Trophoblast cell (in vitro differentiated cells and primary cell): Measurements from ENCODE around the gene ATXN7L3B.
"Not testable (repeated sequence)": the region's sequence is repeated elsewhere in the genome, so short reads cannot be mapped to it uniquely, and the experiment has no call there.

ENCODE experiments used
- DNase-seq, 2 donors: peaks; one replicate each; pipeline ENCODE4 v3.0.0-alpha.2; 2016
- H2AFZ ChIP-seq: 2 replicates; pipeline ENCODE4 v1.6.1; 2013; ENCODE audit warnings: low read length, moderate library complexity, mild to moderate bottlenecking; ENCODE audit not compliant: insufficient read depth, poor library complexity
- H2AK5ac ChIP-seq: 2 replicates; pipeline ENCODE4 v1.6.1; 2013; ENCODE audit warnings: mild to moderate bottlenecking, low read length
- H2BK120ac ChIP-seq: 2 replicates; pipeline ENCODE4 v1.6.1; 2013; ENCODE audit warnings: low read length, mild to moderate bottlenecking, moderate library complexity; ENCODE audit not compliant: insufficient read depth, poor library complexity
- H2BK12ac ChIP-seq: 2 replicates; pipeline ENCODE4 v1.6.1; 2013; ENCODE audit warnings: mild to moderate bottlenecking, low read length, moderate library complexity
- H2BK5ac ChIP-seq: 2 replicates; pipeline ENCODE4 v1.6.1; 2013; ENCODE audit warnings: low read length, low read depth, moderate library complexity, mild to moderate bottlenecking; ENCODE audit not compliant: poor library complexity
- H3K14ac ChIP-seq: 2 replicates; pipeline ENCODE4 v1.6.1; 2013; ENCODE audit warnings: mild to moderate bottlenecking, low read length
- H3K18ac ChIP-seq: 2 replicates; pipeline ENCODE4 v1.6.1; 2013; ENCODE audit warnings: mild to moderate bottlenecking, low read length
- H3K23ac ChIP-seq: 2 replicates; pipeline ENCODE4 v1.6.1; 2013; ENCODE audit warnings: low read length
- H3K27ac ChIP-seq: 2 replicates; pipeline ENCODE4 v1.5.1; 2013; ENCODE audit warnings: low read depth, mild to moderate bottlenecking, inconsistent platforms, low read length, moderate library complexity
- H3K27me3 ChIP-seq: 2 replicates; pipeline ENCODE4 v1.6.1; 2013; ENCODE audit warnings: inconsistent platforms, mild to moderate bottlenecking, low read length, moderate library complexity; ENCODE audit not compliant: insufficient read depth
- H3K36me3 ChIP-seq, 2 experiments: 1 replicate in 1 of 2; 2 replicates in 1 of 2; pipeline ENCODE4 v1.6.1; 2013; ENCODE audit warnings: low read length in 2 of 2, mild to moderate bottlenecking in 2 of 2, moderate library complexity in 1 of 2; ENCODE audit not compliant: insufficient read depth in 2 of 2, control insufficient read depth in 1 of 2
- H3K4ac ChIP-seq: 2 replicates; pipeline ENCODE4 v1.6.1; 2013; ENCODE audit warnings: low read depth, mild to moderate bottlenecking, low read length, moderate library complexity
- H3K4me1 ChIP-seq, 2 experiments: 1 replicate in 1 of 2; 2 replicates in 1 of 2; pipeline ENCODE4 v1.6.1; 2013; ENCODE audit warnings: low read length in 2 of 2, mild to moderate bottlenecking in 2 of 2, moderate library complexity in 1 of 2; ENCODE audit not compliant: insufficient read depth in 2 of 2, control insufficient read depth in 1 of 2
- H3K4me2 ChIP-seq: 2 replicates; pipeline ENCODE4 v1.6.1; 2013; ENCODE audit warnings: inconsistent platforms, mild to moderate bottlenecking, low read length, moderate library complexity
- H3K4me3 ChIP-seq: 2 replicates; pipeline ENCODE4 v1.5.1; 2013; ENCODE audit warnings: mild to moderate bottlenecking, low read depth, low read length, inconsistent platforms
- H3K79me1 ChIP-seq: one replicate; pipeline ENCODE4 v1.6.1; 2013; ENCODE audit warnings: low read length
- H3K79me2 ChIP-seq: 2 replicates; pipeline ENCODE4 v1.6.1; 2013; ENCODE audit warnings: low read length, mild to moderate bottlenecking; ENCODE audit not compliant: control insufficient read depth, insufficient read depth, poor library complexity
- H3K9ac ChIP-seq: 2 replicates; pipeline ENCODE4 v1.6.1; 2013; ENCODE audit warnings: mild to moderate bottlenecking, low read length
- H3K9me3 ChIP-seq: 2 replicates; pipeline ENCODE4 v1.6.1; 2013; ENCODE audit warnings: low read depth, mild to moderate bottlenecking, control low read depth, inconsistent platforms, low read length; ENCODE audit not compliant: insufficient read depth
- H4K12ac ChIP-seq: 2 replicates; pipeline ENCODE4 v1.6.1; 2013; ENCODE audit warnings: low read depth, mild to moderate bottlenecking, low read length, moderate library complexity
- H4K8ac ChIP-seq: 2 replicates; pipeline ENCODE4 v1.6.1; 2013; ENCODE audit warnings: low read depth, mild to moderate bottlenecking, low read length, moderate library complexity
- H4K91ac ChIP-seq: one replicate; pipeline ENCODE4 v1.6.1; 2013; ENCODE audit warnings: low read depth, mild to moderate bottlenecking, low read length, moderate library complexity
- WGBS: extraction: QIAGEN DNeasy Blood & Tissue Kit; methylation state at CpG from one replicate; pipeline ENCODE4 v1.1.7; 2013; ENCODE audit warnings: missing lambda C conversion rate; ENCODE audit not compliant: insufficient read length, insufficient coverage; ENCODE audit errors: extremely low coverage; 5-methylcytosine and 5-hydroxymethylcytosine counted together

ATXN7L3B gene

DNA sequence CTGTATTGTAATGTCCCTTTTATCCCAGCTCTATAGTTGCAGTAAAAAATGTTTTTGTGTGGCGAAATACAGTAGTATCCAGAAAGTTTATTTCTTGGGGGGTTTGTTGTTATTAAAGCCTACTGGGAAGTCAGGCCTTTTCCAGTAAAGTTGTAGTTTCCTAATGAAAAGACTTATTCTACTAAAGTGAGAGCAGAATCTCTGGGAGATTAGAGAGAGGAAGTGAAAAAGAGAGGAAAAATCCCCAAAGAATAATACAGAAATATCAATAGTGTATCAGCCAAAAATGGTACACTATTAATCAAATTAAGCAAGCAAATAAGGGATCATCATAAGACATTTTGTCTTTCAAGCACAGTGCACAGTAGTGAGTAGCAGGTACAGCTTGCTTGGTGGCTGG lies 46.3 kb upstream of the ATXN7L3B start:
- Histone ChIP-seq H2AK5ac (no peak overlapping the region), H3K79me2 (no peaks in the 10 kb centered on the region), H3K4ac (no peak overlapping the region), H2BK12ac (no peak overlapping the region), H3K23ac (no peak overlapping the region), H3K36me3 (no peaks in the 10 kb centered on the region), H4K91ac (no peak overlapping the region), H3K4me1 (no peaks in the 10 kb centered on the region), H4K8ac (no peak overlapping the region), H3K27me3 (no peaks in the 10 kb centered on the region), H2AFZ (no peak overlapping the region), H3K14ac (no peak overlapping the region), H2BK5ac (no peak overlapping the region), H3K4me2 (no peak overlapping the region), H2BK120ac (no peak overlapping the region), H3K9ac (no peak overlapping the region), H3K79me1 (no peaks in the 10 kb centered on the region), H3K9me3 (no peaks in the 10 kb centered on the region), H3K18ac (no peak overlapping the region), H3K4me3 (no peak overlapping the region), H4K12ac (no peak overlapping the region), H3K27ac (no peak overlapping the region)
- no CpG with 5 or more reads among the region's 1 CpG for WGBS
- no peak for DNase-seq

DNA sequence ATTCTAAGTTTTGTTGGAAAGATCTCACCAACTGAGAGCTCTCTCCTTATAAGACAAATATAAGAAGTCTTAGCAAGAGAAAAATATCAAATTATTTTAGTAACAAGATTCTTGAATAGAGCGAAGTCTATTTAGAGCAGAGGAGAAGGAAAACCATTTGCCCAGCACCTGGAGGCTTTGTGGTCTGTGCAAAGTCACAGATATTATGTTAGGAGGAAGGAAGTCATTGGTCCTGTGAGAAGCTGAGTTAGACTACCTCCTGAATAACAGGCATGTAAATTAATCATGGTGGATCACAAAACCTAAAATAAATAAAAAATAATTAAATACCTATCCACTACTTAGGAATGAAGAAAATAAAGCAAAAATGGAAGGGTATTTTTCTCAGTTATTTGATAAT lies 38.4 kb upstream of the ATXN7L3B start:
- Histone ChIP-seq H3K9ac (no peak overlapping the region), H3K9me3 (no peaks in the 10 kb centered on the region), H4K8ac (no peak overlapping the region), H4K91ac (no peak overlapping the region), H2AK5ac (no peak overlapping the region), H3K4me1 (no peaks in the 10 kb centered on the region), H3K4me3 (no peak overlapping the region), H2BK120ac (no peak overlapping the region), H2BK5ac (no peak overlapping the region), H2BK12ac (no peak overlapping the region), H3K27me3 (no peaks in the 10 kb centered on the region), H3K23ac (no peak overlapping the region), H2AFZ (no peak overlapping the region), H3K14ac (no peak overlapping the region), H3K18ac (no peak overlapping the region), H3K27ac (no peak overlapping the region), H3K4me2 (no peak overlapping the region), H3K79me1 (no peaks in the 10 kb centered on the region), H3K4ac (no peak overlapping the region), H3K79me2 (no peaks in the 10 kb centered on the region), H3K36me3 (no peaks in the 10 kb centered on the region), H4K12ac (no peak overlapping the region)
- no CpG with 5 or more reads among the region's 1 CpG for WGBS
- no peak for DNase-seq

GRCh38 chr12:74508873-74509657 lies 28.6 kb upstream of the ATXN7L3B start:
- not testable (repeated sequence) for H2AK5ac ChIP-seq, H3K27me3 ChIP-seq, H3K9ac ChIP-seq, H3K79me2 ChIP-seq, H3K4me2 ChIP-seq, H4K8ac ChIP-seq, H3K36me3 ChIP-seq, H3K23ac ChIP-seq, H3K27ac ChIP-seq, H3K14ac ChIP-seq, H2BK5ac ChIP-seq, H4K12ac ChIP-seq, H3K79me1 ChIP-seq, H3K9me3 ChIP-seq, DNase-seq, H2BK12ac ChIP-seq, H2BK120ac ChIP-seq, H2AFZ ChIP-seq, H3K18ac ChIP-seq, H3K4ac ChIP-seq, H3K4me1 ChIP-seq
- WGBS, result no CpG with 5 or more reads among the region's 31 CpGs
- peak overlapping the region; percentile 47 for H4K91ac ChIP-seq
- peak overlapping the region; percentile 56 for H3K4me3 ChIP-seq

GRCh38 chr12:74509886-74510285 lies 27.7 kb upstream of the ATXN7L3B start:
- Histone ChIP-seq H3K79me2 (no peaks in the 10 kb centered on the region), H4K91ac (no peak overlapping the region), H4K12ac (no peak overlapping the region), H3K4me1 (no peaks in the 10 kb centered on the region), H3K23ac (no peak overlapping the region), H3K79me1 (no peaks in the 10 kb centered on the region), H2BK5ac (no peak overlapping the region), H3K27ac (no peak overlapping the region), H3K18ac (no peak overlapping the region), H3K4ac (no peak overlapping the region), H4K8ac (no peak overlapping the region), H2AK5ac (no peak overlapping the region), H2BK120ac (no peak overlapping the region), H2BK12ac (no peak overlapping the region), H3K9me3 (no peaks in the 10 kb centered on the region), H3K14ac (no peak overlapping the region), H3K27me3 (no peaks in the 10 kb centered on the region), H3K4me3 (no peak overlapping the region), H3K4me2 (no peak overlapping the region), H3K9ac (no peak overlapping the region), H3K36me3 (no peaks in the 10 kb centered on the region), H2AFZ (no peak overlapping the region)
- no peak for DNase-seq
